Ammon's horn (tissue), 1 donor: ENCODE measurements around the gene MED16.
"Not testable (repeated sequence)": the region's sequence is repeated elsewhere in the genome, so short reads cannot be mapped to it uniquely, and the experiment has no call there.

Source experiments
- DNase-seq: peaks from one replicate; pipeline ENCODE4 v3.0.0-alpha.2; 2016; ENCODE audit warnings: low spot score

MED16 gene

DNA sequence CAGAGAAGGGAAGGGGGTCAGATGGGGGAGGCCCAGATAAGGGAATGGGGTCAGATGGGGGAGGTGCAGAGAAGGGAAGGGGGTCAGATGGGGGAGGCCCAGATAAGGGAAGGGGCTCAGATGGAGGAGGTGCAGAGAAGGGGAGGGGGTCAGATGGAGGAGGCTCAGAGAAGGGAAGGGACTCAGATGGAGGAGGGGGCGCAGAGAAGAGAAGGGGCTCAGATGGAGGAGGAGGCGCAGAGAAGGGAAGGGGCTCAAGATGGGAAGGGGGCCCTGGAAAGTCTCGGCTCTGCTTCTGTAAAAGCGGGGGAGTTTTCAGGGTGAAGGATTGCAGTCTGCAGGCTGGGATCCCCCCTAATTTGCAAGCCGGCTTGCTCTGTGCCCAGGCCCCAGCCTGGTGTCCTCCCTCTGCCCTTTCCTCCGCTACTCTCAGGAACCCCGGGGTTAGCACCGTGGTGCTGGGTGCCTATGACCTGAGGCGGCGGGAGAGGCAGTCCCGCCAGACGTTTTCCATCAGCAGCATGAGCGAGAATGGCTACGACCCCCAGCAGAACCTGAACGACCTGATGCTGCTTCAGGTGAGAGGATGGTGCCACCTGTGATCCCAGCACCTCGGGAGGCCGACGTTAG is 63.7 kb downstream of the MED16 start:
- DNase-seq: no peak

DNA sequence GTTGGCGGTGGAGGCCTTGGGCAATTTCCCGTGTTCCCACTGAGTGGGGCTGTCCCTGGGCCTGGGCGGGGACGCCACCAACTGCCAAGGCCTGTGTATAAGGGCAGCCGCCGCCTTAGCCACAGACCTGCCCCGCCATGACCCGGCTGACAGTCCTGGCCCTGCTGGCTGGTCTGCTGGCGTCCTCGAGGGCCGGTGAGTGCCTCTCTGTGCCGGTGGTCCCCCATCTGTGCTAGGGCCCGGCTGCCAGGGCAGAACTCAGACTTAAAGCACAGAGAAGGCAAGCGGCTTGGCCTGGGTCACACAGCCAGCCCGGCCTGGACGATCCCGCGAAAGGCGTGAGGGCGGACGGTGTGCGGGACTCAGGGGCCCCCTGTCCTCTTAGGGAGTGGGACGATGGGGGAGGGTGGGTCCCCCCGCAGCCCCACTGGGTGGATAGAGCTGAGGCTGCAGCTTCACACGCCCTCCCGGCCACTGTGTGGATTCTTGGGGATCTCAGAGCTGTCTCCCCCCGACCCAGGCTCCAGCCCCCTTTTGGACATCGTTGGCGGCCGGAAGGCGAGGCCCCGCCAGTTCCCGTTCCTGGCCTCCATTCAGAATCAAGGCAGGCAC is 65.2 kb downstream of the MED16 start, which contains the start of gene AZU1:
AZU1 (plus strand) TSS at position 128 of the 612 bp plus-strand sequence; CDS start at position 138, 10 bp downstream.
- no peak for DNase-seq

DNA sequence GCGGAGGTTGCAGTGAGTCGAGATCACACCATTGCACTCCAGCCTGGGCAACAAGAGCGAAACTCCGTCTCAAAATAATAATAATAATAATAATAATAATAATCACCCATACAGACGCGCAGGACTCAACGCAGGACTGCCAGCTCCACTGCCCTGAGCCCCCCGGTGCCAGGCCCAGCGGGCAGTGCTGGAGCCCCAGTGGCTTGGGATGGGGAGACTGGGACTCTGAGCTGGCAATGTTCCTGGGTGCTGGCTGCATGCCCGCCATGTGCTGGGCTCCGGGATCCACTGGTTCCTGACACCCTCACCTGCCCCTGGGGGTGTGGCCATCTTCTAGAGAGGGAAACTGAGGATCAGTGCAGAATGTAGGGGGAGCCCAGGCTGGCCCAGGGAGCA is 65.7 kb downstream of the MED16 start:
- no peak for DNase-seq

DNA sequence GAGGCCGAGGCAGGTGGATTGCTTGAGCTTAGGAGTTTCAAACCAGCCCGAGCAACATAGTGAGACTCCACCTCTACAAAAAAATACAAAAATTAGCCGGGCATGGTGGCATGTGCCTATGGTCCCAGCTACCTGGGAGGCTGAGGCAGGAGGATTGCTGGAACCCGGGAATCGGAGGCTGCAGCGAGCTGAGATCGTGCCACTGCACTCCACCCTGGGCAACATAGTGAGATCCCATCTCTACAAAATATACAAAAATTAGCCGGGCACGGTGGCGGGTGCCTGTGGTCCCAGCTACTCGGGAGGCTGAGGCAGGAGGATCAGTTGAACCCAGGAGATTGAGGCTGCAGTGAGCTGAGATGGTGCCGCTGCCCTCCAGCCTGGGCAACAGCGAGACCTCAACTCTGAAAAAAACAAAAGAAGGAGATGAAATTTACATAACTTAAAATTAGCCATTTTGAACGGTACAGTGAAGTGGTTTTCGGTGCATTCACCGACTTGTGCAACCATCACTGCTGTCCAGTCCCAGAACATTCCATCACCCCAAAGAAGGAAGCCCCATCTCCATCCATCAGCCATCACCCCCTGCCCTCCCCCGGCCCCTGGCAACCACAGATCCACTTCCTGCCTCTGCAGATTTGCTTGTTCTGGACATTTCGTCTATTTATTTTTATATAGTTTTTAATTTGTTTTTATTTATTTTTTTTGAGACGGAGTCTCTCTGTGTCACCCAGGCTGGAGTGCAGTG is 66.9 kb downstream of the MED16 start:
- no peak for DNase-seq

DNA sequence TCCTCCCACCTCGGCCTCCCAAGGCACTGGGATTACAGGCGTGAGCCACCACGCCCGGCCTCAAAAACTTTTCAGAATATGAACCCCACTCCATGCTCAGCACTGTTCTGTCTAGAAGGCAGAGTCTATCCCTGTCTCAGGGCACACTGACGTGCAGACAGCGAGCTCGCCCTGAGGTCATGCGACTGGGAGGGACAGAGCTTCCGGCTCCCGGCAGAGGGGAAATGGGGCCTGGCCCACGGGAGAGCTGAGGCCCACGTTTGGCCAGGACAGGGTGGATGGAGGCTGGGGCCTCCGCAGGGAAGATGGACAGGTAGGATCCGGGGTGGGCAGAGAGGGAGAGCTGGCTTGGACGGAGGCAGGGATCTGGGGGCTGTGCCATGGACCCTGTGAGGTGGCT is 68.1 kb downstream of the MED16 start:
- no peak for DNase-seq

DNA sequence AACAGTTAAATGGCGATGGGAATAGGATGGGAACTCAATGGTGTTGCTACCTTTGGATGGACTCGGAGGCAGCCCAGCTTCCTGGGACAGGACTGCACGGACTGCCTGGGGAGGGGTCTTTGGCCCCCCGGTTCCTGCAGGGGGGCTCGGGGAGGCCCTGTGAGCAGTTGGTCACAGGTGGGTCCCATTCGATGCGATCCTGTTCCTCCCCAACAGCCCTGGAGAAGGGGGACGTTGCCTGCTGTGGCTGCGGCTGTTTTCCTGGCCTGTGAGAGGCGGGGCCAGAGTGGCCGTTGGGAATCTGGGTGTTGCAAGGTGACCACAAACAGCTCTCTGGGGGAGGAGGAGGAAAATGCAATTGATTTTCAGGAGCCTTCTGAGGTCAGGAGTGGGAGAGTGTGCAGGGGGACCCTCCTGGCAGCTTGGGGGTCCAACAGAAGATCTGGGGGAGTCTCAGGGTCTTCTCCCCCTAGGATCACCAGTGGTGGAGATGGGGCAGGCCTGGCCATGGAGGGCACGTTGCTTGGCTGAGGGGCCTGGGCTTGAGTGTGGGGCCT is 69.3 kb downstream of the MED16 start:
- no peak for DNase-seq

DNA sequence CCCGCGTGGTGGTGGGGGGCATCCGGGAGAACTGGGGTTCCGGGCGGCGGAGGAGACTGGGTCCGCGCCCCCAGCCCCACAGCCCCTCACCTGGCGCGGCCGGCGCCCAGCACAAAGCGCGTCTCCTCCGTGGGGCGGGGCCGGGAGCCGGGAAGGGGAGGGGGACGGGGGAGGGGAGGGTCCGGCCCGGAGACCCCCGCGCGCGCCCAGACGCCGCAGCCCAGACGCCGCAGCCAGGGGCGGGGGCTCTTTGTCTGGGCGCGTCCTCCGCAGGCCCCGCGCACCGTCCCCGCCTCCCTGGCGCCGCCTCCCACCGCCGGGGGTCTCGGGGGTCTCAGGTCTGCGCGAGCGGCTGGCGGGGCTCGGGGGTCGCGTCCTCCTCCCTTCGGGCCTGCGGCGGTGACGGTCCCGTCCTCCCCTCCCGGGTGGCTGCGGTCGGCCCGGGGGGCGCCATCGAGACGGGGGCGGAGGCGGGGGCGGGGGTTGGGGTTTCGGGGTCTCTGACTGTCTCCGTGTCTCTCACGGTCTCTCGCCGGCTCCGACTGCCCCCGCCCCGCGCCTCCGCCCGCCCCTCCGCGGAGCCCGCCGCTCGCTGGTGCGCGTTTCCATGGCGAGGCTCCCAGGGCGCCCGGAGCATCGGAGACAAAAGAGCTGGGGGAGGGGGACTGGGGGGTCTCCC is 71.0 kb downstream of the MED16 start, which contains the start of gene PLPPR3:
PLPPR3 (minus strand) TSS at position 131 of the 679 bp plus-strand sequence. CDS start 396 bp downstream, outside the sequence.
- no peak for DNase-seq

DNA sequence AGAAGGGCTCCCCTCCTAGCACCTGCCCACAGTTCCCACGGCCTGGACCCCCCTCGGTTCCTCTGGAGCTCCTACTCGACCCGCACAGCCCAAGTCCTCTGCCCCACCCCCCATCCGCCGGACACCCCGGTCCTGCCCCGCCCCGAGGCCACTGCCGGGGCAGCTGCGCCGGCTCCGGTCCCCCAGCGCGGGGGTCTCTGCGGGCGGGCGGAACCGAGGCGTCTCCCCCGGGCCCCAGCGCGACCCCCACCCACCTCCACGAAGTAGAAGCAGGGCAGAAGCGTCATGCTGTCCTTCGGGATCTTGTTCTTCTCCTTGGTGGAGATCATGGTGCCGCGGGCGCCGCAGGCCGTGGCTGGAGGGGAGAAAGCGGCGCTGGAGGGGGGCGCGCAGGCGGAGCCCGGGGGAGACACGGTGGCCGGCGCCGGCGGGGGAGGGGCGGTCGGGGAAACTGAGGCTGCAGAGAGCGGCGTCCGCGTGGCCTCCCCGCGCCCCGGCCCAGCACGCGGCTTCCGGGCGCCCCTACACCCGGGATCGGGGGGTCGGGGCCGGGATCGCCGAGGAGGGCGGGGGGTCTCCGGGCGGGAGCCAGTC is 71.7 kb downstream of the MED16 start:
- no peak for DNase-seq

DNA sequence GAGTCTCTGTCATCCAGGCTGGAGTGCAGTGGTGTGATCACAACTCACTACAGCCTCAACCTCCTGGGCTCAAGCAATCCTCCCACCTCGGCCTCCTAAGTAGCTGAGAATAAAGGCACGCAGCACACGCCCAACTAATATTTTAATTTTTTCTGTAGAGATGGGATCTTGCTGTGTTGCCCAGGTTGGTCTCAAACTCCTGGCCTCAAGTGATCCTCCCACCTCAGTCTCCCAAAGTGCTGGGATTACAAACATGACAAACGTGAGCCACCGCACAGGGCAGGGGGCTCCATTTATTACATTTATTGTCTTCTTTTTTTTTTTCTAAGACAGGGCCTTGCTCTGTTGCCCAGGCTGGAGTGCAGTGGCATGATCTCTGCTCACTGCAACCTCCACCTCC is 72.8 kb downstream of the MED16 start:
- not testable (repeated sequence) for DNase-seq
